ENCODE results near the gene INA.

The INA gene

GRCh38 chr10:103276896-103277712, at the start of gene INA:
TSS of gene INA (plus strand) at chr10:103277138. CDS start at chr10:103277212, 74 bp downstream.
- no peaks in the 10 kb centered on the region for H3K9me2 ChIP-seq (replicated peaks; ENCODE audit: low read depth, low read length)
- H3K9ac ChIP-seq (ENCODE audit: low read depth, low read length, poor library complexity, severe bottlenecking): no peak within 1 kb of the TSS
- TF ChIP-seq, protein P1, sequence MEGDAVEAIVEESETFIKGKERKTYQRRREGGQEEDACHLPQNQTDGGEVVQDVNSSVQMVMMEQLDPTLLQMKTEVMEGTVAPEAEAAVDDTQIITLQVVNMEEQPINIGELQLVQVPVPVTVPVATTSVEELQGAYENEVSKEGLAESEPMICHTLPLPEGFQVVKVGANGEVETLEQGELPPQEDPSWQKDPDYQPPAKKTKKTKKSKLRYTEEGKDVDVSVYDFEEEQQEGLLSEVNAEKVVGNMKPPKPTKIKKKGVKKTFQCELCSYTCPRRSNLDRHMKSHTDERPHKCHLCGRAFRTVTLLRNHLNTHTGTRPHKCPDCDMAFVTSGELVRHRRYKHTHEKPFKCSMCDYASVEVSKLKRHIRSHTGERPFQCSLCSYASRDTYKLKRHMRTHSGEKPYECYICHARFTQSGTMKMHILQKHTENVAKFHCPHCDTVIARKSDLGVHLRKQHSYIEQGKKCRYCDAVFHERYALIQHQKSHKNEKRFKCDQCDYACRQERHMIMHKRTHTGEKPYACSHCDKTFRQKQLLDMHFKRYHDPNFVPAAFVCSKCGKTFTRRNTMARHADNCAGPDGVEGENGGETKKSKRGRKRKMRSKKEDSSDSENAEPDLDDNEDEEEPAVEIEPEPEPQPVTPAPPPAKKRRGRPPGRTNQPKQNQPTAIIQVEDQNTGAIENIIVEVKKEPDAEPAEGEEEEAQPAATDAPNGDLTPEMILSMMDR (conservative IDR thresholded peaks at IDR 0.05; ENCODE audit: low read length): no peak
- no peak for TF ChIP-seq EZH2phosphoT487 (IDR thresholded peaks at IDR 0.05; ENCODE audit: borderline replicate concordance)
- no peaks in the 10 kb centered on the region for H4K20me1 ChIP-seq (ENCODE audit: insufficient read depth, low read length, poor library complexity, severe bottlenecking)
- no peak within 1 kb of the TSS for H2AFZ ChIP-seq (ENCODE audit: low read length)
- no peak within 1 kb of the TSS for H3K4me3 ChIP-seq (ENCODE audit: low read length, poor library complexity, severe bottlenecking)
- H3K36me3 ChIP-seq (ENCODE audit: insufficient read depth, low read length): no peaks in the 10 kb centered on the region
- H3K9me3 ChIP-seq (ENCODE audit: insufficient read depth, low read depth, low read length): no peaks in the 10 kb centered on the region
- no peaks in the 10 kb centered on the region for H3K27me3 ChIP-seq (ENCODE audit: insufficient read depth, low read length, poor library complexity, severe bottlenecking)
- H3K79me2 ChIP-seq (ENCODE audit: insufficient read depth, low read length): no peaks in the 10 kb centered on the region
- no peaks in the 10 kb centered on the region for H3K4me1 ChIP-seq (ENCODE audit: insufficient read depth, low read length, poor library complexity, severe bottlenecking)
- no peak within 1 kb of the TSS for H3K4me2 ChIP-seq (ENCODE audit: low read depth, low read length, poor library complexity, severe bottlenecking)
- no peaks in the 10 kb centered on the region for H3F3A ChIP-seq (ENCODE audit: low read depth)

GRCh38 chr10:103227416-103227815, 49.5 kb upstream of the INA start:
- H3K36me3 ChIP-seq (ENCODE audit: insufficient read depth, low read length): no peaks in the 10 kb centered on the region
- H3K27me3 ChIP-seq (ENCODE audit: insufficient read depth, low read length, poor library complexity, severe bottlenecking): no peaks in the 10 kb centered on the region
- peaks cover 10% of the 10 kb centered on the region; the same call in 1 of the 2 replicates for H3K9me3 ChIP-seq (ENCODE audit: insufficient read depth, low read depth, low read length)
- no peak for TF ChIP-seq EZH2phosphoT487 (IDR thresholded peaks at IDR 0.05; ENCODE audit: borderline replicate concordance)
- TF ChIP-seq, protein P1 (conservative IDR thresholded peaks at IDR 0.05; ENCODE audit: low read length): no peak
- no peaks in the 10 kb centered on the region for H4K20me1 ChIP-seq (ENCODE audit: insufficient read depth, low read length, poor library complexity, severe bottlenecking)
- H3K9me2 ChIP-seq (replicated peaks; ENCODE audit: low read depth, low read length): no peaks in the 10 kb centered on the region
- H3F3A ChIP-seq (ENCODE audit: low read depth): no peaks in the 10 kb centered on the region
- no peaks in the 10 kb centered on the region for H3K79me2 ChIP-seq (ENCODE audit: insufficient read depth, low read length)
- no peak overlapping the region for H3K9ac ChIP-seq (ENCODE audit: low read depth, low read length, poor library complexity, severe bottlenecking)
- no peak overlapping the region for H2AFZ ChIP-seq (ENCODE audit: low read length)
- H3K4me1 ChIP-seq (ENCODE audit: insufficient read depth, low read length, poor library complexity, severe bottlenecking): no peaks in the 10 kb centered on the region
- H3K4me2 ChIP-seq (ENCODE audit: low read depth, low read length, poor library complexity, severe bottlenecking): no peak overlapping the region
- H3K4me3 ChIP-seq (ENCODE audit: low read length, poor library complexity, severe bottlenecking): no peak overlapping the region

GRCh38 chr10:103231047-103231551, 45.8 kb upstream of the INA start:
- TF ChIP-seq EZH2phosphoT487 (IDR thresholded peaks at IDR 0.05; ENCODE audit: borderline replicate concordance): no peak
- H3K4me3 ChIP-seq (ENCODE audit: low read length, poor library complexity, severe bottlenecking): no peak overlapping the region
- H3K9me3 ChIP-seq (ENCODE audit: insufficient read depth, low read depth, low read length): no peaks in the 10 kb centered on the region
- no peaks in the 10 kb centered on the region for H3K36me3 ChIP-seq (ENCODE audit: insufficient read depth, low read length)
- no peaks in the 10 kb centered on the region for H3K4me1 ChIP-seq (ENCODE audit: insufficient read depth, low read length, poor library complexity, severe bottlenecking)
- H3K4me2 ChIP-seq (ENCODE audit: low read depth, low read length, poor library complexity, severe bottlenecking): no peak overlapping the region
- H3K79me2 ChIP-seq (ENCODE audit: insufficient read depth, low read length): no peaks in the 10 kb centered on the region
- H2AFZ ChIP-seq (ENCODE audit: low read length): no peak overlapping the region
- H4K20me1 ChIP-seq (ENCODE audit: insufficient read depth, low read length, poor library complexity, severe bottlenecking): no peaks in the 10 kb centered on the region
- H3K27me3 ChIP-seq (ENCODE audit: insufficient read depth, low read length, poor library complexity, severe bottlenecking): no peaks in the 10 kb centered on the region
- H3K9me2 ChIP-seq (replicated peaks; ENCODE audit: low read depth, low read length): no peaks in the 10 kb centered on the region
- no peaks in the 10 kb centered on the region for H3F3A ChIP-seq (ENCODE audit: low read depth)
- H3K9ac ChIP-seq (ENCODE audit: low read depth, low read length, poor library complexity, severe bottlenecking): no peak overlapping the region

All from Loucy (cell line).